Measurements from ENCODE around the gene ZCCHC24.

ZCCHC24 gene

DNA sequence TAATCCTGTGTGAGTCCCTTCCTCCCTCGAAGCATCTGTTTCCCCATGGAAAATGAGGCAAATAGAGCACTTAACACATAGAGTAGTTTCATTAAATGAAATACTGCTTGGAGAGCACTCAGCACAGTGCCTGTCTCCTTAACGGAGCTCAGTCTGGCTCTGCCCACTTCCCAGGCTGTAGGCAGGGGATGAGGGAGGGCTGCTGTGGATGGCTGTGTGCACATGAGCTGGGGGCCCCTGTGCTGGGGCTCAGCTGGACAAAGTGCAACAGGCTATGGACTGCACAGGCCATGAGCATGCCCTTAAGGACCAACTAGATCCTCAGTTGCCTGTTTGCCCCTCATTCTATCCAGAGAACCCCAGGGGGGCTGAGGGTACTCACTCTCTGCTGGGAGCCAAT, 14.5 kb downstream of the ZCCHC24 start:
- DNase-seq, result no peak

DNA sequence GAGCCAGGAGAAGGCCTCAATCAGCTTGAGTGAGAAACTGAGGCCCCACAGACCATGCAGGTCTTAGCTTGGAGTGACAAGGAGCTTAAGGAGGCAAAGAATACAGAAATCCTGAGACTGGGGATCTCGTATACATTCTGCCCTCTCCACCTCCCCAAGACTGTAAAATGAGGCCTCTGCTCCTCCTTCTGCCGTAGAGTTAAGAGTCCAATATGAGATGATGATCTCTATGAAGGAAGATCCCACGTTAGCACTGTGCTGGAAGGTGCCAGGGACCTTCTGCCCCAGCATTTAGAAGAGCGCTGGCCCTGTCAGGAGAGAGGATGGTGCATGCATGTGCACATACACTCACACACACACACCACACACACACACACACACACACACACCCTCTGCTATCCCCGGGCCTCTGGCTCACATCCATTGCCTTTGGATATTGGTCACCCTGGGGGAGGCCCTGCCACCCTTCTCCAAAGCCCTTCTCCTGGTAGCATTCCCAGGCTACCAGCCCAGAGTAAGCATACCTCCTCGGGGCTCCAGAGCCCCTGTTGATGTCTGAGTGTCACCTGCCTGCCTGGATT, 15.0 kb downstream of the ZCCHC24 start:
- DNase-seq, result no peak

DNA sequence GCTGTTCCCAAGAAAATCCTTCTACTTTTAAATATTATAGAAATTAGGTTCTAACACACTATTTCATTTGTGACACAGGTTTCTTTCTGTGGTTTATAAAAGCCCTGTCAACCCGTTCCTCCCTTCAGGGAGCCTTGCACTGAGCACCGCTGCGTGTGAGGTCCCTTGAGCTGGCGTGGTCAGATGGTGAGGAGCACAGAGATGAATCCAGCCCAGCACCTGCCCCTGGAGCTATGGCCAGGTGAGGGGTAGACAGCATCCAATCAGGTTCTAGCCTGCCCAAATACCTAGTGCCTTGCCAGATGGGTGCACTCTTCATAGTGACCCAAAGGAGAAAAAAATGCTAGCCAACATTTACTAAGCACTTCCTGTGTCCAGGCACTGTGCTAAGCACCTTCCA, 15.7 kb downstream of the ZCCHC24 start:
- no peak for DNase-seq

DNA sequence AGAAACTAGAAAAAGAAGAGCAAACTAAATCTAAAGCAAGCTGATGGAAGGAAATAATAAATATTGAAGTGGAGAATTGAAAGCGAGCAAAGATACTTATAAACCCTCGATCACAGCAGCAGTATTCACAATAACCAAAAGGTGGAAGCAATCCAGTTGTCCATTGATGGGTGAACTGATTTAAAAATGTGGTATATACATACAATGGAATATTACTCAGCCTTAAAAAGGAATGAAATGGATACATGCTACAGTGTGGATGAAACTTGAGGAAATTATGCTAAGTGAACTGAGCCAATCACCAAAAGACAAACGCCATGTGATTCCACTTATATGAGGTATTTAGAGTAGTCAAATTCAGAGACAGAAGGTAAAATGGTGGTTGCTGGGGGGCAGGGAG, 17.5 kb downstream of the ZCCHC24 start:
- DNase-seq, result no peak

DNA sequence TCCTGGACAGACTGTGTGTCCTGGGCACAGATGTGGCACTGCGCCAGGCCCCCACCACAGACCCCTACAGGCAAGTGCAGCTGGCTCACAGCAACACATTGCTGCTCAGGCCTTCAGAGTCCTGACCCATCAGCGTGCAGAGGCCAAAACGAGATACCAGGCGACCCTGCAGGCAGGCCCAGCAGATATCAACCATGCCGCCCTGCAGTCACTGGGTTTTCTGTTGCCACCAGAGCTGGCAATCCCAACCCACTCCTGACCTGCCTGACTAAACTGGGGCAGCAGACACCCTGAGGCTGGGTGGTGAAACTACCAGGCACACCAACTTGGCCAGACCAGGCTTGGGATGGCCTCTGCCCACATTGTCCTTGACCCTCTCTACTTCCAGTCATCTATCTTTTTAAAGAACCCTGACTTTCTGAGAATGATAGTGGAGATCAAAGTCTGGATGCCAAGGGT, 20.3 kb downstream of the ZCCHC24 start:
- DNase-seq, result no peak

DNA sequence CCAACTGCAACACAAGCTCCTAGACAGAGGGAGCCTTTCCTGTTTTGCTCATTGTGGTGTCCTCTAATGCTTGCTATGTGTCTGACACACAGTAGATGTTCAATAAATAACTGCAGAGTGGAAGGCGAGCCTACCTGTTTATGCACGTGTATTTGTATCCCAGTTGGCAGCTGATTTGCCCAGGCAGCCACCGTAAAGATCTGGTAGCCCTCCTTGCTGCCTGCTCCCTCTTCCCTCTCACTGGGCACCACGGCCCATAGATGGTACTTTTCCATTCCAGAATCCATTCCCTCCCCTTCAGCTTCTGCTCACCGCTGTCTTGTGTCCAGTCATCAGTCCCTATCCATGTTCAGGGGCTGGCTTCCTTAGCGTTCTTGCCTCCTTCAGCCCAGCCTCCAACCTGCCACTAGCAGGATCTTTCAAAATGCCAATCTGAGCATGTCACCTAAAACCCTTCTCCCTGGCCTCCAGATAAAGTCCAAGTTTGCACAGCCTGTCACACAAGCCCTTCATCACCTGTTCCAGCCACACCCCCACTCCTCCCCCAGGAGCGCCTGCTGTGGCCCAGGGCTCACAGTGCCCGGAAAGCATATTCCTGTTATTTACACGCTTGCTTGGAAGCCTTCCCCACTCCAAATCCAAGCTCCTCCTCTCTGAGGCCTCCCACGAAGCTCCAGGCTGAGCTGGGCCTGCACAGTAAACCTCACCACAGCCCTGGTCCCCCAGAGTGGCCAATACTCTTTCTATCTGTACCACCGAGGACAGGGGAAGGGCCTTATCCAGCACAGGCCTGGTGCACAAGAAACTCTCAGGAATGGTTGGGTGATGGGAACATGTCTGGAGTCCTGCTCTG, 21.0 kb downstream of the ZCCHC24 start:
- DNase-seq, result peak; percentile 23

DNA sequence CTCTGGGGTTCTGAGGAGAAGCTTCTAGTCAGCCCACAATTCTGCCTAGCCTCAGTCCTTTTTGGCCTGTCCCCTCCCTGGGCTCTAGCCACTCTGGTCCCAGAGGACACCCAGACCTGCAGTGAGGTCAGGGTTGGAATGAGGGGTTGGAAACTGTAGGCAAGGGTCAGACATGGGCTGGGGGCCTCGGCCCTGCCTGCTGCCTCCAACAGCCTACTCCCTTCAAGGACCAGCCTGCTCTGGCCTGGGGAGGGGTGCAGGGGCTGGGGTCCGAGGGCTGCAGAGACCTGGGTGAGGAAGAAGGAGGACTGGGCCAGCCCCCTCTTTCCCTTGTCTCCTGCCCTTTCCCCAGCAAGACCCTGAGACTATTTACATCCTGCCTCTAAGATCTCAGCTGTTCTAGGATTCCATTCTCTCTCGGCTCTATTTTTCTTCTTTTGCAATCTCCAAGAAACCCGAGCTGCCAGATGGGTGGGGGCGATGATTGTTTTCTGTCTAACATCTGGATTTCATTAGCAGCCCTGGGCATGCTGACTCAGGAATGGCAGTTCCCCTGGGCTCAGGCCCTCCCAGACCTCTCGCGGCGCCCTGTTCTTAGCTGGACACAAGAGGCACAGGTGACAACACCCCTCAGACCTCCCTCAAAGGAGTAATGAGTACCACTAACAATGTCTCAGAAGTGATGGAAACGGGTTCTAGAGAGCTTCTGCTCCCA, 23.1 kb downstream of the ZCCHC24 start:
- no peak for DNase-seq

DNA sequence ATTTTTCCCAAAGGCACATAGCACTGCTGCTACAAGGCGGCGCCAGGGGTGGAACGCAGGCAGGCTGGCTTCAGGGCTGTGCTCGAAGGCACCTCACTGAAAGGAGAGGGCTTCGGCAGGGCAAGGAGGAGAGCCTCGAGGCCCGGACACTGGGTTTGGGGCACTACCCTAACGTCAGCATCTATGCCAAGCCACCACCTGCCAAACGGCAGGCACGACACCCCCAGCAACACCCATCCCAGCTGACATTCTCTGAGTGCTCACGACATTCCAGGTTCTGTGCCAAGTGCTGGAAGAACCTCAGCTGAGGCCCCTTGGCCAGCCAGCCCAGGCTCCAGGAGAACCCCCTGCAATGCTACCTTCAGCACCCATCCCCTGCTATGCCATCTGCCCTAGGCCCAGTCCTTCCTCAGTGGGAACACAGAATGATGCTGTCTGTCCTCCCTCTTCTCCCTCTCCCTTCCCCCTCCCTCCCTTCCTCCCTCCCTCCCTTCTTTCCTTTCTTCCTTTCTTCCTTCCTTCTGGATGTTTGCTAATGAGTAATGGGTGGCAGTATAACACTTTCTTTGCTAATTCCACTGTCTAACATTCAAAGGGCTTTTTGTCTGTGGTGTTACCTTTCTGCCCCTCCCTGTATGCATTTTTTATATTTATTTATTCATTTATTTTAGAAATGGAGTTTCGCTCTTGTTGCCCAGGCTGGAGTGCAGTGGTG, 24.3 kb downstream of the ZCCHC24 start:
- DNase-seq, result no peak

DNA sequence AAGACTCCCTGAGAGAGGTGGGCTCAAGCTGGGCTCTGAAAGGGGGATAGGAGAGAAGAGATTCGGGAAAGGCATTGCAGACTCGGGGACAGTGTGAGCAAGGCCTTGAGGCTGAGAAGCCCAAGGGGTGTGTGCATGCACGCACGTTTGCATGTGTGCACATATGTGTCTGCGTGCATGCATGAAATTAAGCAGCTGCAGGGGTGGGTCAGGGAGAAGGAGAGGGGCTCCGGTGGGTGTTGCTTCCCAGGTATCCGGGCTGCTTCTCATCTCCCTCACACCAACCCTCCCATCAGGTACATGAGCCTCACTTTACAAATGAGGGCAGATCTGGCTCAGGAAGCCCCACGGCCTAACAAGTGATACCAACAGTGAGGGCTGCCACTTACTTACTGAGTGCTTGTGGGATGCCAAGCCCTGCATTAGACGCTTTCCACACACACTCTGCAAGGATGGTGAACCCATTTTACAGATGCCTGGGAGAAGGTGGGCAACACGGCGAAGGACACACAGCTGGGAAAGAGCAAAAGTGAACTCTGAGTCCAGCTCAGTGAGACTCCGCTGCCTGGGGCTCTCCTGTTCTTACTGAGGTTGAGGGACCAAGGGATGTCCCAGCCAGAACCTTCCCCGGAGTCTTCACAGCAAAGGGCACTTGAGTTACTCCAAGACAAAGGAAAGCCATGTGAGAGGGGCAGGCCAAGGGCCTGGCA, 26.4 kb downstream of the ZCCHC24 start:
- no peak for DNase-seq

DNA sequence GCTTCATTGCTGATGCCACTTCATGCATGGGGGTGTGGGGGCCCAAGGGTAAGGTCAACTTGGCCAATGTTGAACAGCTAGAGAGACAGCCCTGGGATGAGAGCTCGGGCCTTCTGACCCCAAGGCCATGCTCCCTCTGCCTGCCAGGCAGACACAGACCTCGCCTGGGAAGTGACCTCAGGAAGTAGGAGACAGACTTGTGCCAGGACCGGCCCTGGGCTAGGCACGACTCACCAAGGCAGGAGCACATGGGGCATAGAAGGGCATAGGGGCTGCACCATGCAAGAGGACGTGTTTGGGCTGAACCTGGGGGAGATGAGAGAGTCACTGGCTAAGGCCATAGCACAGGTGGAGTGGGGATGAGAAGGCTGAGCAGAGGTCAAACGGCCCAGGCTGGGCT, 27.1 kb downstream of the ZCCHC24 start:
- DNase-seq, result no peak

DNA sequence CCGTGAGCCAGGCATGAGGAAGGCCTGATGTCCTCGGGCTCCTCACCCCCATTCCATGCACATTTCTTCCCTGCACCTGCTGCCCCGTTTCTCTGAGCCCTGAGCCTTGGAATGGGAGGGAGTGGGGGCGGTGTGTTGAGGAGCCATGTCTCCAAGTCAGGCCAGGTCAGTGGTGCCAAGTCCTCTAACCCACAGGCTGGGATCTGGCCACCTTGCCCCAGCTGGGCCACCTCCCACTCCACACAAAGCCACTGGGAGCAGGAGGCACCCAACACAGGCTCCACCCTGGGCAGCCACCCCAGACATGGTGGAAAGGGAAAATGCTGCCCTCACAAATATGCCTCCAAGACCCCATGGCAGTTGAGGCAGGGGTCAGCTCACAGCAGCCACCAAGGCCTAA, 27.7 kb downstream of the ZCCHC24 start:
- no peak for DNase-seq

DNA sequence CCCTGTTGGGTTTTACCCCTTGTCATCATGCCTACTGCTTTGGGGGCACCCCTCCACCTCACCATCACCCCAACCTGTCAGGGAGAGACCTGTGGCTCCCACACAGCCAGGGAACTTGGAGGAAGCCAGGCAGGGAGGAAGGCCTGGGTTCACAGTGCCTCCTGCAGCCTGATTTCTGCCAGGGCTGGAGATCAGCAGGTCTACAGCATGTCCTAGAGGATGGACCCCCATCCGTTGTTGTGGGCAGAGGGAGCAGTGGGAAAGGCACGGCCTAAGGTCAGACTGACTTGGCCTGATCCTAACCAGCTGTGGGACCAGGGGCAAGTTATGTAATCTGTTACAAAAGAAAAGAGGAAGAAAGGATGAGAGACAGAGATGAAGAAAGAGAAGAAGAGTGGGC, 28.2 kb downstream of the ZCCHC24 start:
- no peak for DNase-seq

DNA sequence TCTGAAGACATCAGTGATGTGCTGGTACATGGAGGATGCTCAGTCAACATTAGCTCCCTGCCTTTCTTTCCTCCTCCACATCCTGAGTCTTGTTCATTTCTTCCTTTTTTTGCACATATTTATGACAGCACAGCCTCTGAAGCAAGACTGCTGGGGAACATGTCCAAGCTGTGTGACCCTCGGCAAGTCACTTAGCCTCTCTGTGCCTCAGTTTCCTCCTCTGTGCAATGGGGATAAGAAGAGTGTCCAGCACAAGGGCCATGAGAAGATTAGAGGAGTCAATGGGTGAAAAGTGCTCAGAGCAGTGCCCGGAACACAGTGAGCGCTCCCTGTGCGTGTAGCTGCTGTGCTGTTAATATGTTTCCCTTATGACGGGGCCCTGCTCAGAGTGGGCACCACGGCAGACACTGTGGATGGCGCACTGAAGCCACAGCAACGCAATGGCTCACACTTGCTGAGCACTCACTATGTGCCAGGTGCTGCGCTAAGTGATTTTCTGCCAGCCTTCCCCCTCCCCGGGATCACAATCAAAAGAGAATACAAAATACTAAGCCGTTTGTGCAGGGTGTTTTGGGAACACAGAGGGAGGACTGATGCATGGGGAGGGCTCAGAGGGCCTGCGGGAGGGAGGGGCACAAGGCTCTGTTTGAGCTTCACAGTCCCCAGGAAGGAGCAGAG, 28.7 kb downstream of the ZCCHC24 start:
- no peak for DNase-seq

DNA sequence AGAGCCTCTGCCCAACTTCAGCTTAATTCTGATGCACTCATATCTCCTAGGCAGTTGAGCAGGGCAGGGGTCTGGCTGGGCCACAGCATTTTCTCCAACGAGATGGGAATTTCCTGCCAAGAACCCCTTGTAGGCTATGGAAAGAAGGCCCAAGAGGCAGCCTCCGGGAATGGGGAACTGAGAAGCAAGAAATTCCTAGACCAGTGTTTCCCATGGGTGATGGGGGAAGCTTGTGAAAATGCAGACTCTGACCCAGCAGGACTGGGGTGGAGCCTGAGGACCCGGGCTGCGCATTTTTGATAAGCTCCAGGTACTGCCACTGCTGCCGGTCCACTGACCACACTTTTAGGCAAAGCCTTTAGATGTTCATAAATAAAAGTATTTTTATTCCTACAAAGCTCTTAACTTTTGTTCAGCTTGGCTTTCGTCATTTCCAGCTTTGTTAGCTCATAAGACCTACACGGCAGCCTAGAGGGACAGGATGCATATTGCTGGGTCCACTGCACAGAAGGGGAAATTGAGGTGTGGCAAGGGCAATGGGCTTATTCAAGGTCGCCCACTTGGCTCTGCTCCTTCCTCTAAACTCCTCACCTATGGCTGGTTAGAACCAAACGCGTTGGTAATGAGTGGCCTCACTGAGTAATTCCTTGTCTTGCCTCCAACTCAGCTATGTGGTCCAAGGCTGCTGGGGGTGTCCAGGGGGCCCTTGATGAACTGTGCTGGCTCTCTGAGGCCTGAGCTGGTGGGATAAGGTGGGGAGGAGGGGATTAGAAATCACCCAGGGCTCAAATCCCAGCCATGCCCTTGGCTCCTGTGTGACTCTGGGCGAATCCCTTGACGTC, 29.5 kb downstream of the ZCCHC24 start:
- no peak for DNase-seq

DNA sequence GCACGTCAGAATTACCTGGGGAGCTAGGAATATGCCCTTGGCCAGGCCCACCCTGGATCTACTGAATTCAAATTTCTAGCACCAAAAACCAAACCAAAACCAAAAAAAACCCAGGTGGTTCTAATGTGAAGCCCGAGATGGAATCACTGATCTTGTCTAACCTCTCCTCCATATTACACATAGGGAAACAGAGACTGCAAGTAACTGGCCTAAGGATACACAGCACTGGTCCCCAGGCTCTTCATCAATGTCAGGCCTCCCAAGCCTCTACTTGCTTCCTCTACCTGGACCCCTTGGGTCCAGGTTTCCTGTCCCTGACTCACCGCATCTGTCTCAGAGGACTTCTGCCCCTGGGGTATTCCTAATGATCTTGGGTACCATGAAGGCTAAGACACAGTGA, 30.7 kb downstream of the ZCCHC24 start:
- DNase-seq, result no peak

DNA sequence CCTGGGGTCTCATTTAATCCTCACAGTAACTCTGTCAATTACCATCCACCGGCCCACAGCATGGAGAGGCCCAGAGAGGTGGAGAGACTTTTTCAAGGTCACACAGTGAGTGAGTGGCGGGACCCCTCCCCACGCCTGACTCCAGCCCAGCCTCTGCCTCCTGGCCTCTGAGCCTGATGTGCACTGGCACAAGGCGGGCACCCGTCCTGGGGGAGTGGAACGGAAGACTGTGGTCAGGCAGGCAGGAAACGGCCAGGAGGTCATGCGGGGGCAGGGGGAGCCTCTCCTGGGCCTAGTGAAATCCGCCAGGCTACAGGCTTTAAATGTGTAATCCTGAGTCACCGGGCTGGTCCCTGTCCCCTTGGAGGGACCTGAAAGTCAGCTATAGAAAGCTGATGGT, 32.2 kb downstream of the ZCCHC24 start:
- no peak for DNase-seq

DNA sequence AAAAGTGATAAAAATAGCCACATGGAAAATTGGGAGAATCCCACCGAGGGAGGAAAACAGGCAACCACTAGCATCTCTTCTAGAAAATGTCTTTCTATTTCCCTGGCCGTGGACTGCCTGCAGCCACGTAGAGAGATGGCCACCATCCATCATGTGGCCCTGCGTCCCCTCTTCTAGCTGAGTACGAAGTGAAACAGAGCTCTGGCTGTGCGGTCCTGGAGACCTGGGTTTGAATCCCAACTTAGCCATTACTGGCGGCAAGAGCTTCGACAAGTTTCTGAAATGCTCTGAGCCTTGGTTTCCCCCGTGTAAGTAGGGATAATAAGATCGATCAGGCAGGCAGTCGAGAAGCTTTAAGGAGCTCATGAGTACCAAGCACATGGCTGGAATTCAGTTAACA, 32.9 kb downstream of the ZCCHC24 start:
- no peak for DNase-seq

DNA sequence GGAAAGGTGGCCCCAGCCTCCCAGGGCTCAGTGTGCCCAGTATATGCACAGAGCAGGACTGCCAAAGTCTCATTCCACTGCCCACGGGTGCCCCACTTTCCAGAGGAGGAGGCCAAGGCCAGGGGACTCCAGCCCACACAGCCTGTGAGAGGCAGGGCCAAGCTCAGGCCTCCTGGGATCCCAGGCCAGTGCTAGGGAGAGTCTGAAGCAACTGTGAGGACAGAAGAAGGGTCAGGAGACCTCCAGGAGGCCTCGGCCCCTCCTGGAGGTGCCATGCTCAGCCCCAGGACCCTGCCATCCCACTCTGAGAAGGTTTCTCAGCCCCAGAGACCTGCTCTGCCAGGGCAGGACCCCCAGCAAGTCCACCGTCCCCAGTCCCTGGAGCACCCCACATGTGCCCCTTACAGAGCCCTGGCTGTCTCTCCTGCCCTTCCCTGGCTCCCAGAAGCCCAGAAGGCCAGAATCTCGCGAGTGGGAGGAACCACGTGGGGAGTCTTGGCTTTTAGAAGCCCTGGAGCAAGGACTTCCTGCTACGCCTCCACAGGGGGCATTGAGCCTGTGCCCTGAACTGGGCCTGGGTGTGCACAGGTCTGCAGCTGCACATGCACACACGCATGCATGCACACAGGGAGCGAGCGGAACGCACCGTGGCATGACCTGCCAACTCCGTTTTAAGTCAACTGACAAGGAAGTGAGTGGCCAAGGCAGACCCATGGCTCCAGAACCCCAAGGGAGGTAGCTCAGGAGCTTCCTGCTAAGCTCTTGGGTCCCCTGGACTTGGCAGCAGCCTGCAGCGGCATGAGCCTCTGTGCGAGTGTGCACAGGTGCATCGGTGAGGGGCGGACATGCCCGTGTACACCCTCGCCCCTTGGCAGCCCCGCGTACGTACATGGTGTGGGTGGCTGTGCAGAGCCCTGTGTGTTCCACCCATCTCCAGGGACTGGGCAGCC, 33.6 kb downstream of the ZCCHC24 start:
- no peak for DNase-seq

DNA sequence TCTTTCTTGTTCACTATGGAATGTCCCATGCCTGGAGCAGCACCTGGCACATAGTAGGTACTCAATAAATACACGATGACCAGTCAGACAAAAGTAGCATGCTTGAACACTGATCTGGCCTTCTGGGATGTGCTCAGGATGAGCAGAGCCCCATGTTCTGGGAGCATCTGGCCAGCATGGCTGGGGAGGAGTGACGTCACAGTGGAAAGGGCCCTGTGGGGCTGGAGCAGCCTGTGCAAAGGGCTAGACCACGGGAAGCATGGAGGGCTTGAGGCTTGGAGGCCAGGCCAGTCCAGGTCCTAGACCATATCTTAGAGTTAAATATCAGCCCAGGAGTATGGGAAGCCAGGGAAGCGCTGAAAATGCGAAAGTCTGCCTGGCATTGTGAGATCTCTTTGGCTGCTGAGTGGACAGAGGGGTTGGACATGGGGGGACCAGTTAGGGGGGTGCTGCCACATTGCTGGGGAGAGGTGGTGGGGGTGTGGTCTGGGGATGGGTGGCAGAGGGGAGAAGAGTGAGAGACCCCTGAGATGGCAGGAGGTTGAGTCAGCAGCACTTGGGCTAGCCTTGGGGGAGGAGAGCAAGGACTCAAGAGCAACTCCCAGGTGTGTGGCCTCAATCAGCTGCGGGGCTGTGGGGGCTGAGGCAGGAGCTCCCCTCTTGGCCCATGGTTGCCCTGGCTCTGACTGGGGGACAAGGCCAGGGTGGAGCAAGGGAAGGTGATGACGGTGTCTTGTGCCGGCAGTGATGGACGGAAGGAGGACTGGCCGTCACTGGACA, 34.9 kb downstream of the ZCCHC24 start:
- no peak for DNase-seq
